Panc1 (cell line): ENCODE data around the gene SCOC.

Experiments
- CTCF ChIP-seq: fragments of 450-650 bp; IDR thresholded peaks from 2 replicates; pipeline ENCODE4 v1.5.1; 2017; ENCODE audit warnings: mild to moderate bottlenecking
- POLR2AphosphoS5 ChIP-seq: IDR thresholded peaks from 2 replicates; pipeline ENCODE4 v1.6.1; 2012; ENCODE audit warnings: mild to moderate bottlenecking, low read depth, low read length, moderate library complexity
- SIN3A ChIP-seq: IDR thresholded peaks from 2 replicates; pipeline ENCODE4 v1.6.1; 2012; ENCODE audit warnings: low read depth, mild to moderate bottlenecking, low read length, moderate library complexity, borderline replicate concordance; ENCODE audit not compliant: insufficient read depth
- TCF7L2 ChIP-seq: IDR thresholded peaks from 2 replicates; pipeline ENCODE4 v1.6.1; 2011; ENCODE audit warnings: mild to moderate bottlenecking, low read depth, low read length, inconsistent platforms

GRCh38 chr4:140367738-140368137 is 5.7 kb upstream of the SCOC start:
- no peak for TF ChIP-seq POLR2AphosphoS5
- TF ChIP-seq CTCF: no peak
- TF ChIP-seq SIN3A: no peak
- no peak for TF ChIP-seq TCF7L2
